ENCODE results near the gene KCNC4. TPM values are rescaled to one million over a fixed set of nuclear protein-coding genes. Genes with fewer than 3 reads are reported as not detected.
A peak's percentile ranks its signal among the peaks of the same experiment; 100 is the strongest.

KCNC4 gene
- total and polyA plus RNA-seq, 2 experiments from 2014 or later: 8.9 to 12.1 TPM

DNA sequence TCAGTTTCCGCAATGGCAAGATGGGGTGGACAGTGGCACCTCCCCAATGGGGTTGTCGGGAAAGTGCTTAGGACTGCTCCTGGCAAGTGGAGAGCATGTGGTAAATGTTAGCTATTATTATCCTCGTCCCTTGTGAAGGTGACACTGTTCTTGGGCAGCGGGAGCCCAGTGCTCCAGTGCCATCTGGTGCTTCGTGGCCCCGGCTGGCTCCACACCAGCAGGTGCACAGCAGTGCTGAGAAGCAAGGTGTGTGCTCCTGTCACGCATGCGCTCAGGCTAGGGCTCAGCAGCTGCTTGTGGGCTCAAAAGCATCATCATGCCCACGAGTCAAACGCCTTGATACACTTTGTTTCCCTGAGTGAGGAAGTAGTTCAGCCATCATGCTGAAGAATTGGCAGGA lies 24.9 kb upstream of the KCNC4 start:
- no peak for DNase-seq
- Histone ChIP-seq H4K20me1 (ENCODE audit: insufficient read depth) (no peaks in the 10 kb centered on the region), H3F3A (ENCODE audit: insufficient read depth) (peaks cover 22% of the 10 kb centered on the region), H3K79me2 (ENCODE audit: insufficient read depth) (no peaks in the 10 kb centered on the region), H3K4me2 (ENCODE audit: unreplicated experiment) (no peak overlapping the region), H3K4me3 (no peak overlapping the region), H3K9me3 (ENCODE audit: low read depth) (no peaks in the 10 kb centered on the region), H2AFZ (no peak overlapping the region), H3K36me3 (ENCODE audit: low read depth) (no peaks in the 10 kb centered on the region), H3K9me2 (ENCODE audit: insufficient read depth) (no peaks in the 10 kb centered on the region), H3K9ac (no peak overlapping the region), H3K27me3 (replicated peaks; ENCODE audit: insufficient read depth) (no peaks in the 10 kb centered on the region), H3K27ac (no peak overlapping the region), H3K4me1 (ENCODE audit: insufficient read depth) (peaks cover 25% of the 10 kb centered on the region)
- WGBS, 2 experiments (ENCODE audit: low coverage in 1 of 2, low lambda C conversion rate in 2 of 2, missing lambda C conversion rate in 2 of 2): 81 to 90% methylated on average over 10 of the region's 10 CpGs
- in situ Hi-C loops (cut with MboI): no loop called here
- TF ChIP-seq EZH2 (IDR thresholded peaks at IDR 0.05; ENCODE audit: insufficient read depth, poor library complexity, severe bottlenecking) (no peak), EZH2phosphoT487 (IDR thresholded peaks at IDR 0.05; ENCODE audit: insufficient read depth, low read depth) (no peak)

DNA sequence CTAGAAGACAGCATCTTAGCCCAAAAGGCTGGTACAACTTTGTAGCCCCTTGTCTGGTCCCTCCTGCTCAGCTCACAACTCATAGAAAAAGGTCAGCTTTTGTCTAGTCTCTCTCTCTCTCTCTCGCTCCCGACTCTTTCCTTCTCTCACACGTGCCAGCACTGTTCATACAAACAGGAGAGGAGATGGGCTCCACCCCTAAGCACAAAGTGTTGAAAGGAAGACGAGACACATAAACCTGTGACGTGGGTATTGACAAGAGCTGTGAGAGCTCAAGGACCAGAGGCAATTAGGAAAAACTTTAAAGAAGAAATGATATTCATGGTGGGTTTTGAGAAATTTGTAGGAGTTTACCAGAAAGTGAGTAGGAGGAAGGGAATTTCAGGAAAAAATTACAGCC lies 23.6 kb upstream of the KCNC4 start:
- Histone ChIP-seq H3K4me2 (ENCODE audit: unreplicated experiment) (no peak overlapping the region), H3K4me1 (ENCODE audit: insufficient read depth) (peaks cover 25% of the 10 kb centered on the region), H2AFZ (0 out of 2 replicates have a peak overlapping the region, but pooled peaks have one; percentile 38), H3K36me3 (ENCODE audit: low read depth) (no peaks in the 10 kb centered on the region), H3K9me2 (ENCODE audit: insufficient read depth) (no peaks in the 10 kb centered on the region), H3K4me3 (no peak overlapping the region), H3K27ac (no peak overlapping the region), H4K20me1 (ENCODE audit: insufficient read depth) (no peaks in the 10 kb centered on the region), H3F3A (ENCODE audit: insufficient read depth) (peaks cover 22% of the 10 kb centered on the region), H3K27me3 (replicated peaks; ENCODE audit: insufficient read depth) (no peaks in the 10 kb centered on the region), H3K9ac (no peak overlapping the region), H3K79me2 (ENCODE audit: insufficient read depth) (no peaks in the 10 kb centered on the region), H3K9me3 (ENCODE audit: low read depth) (no peaks in the 10 kb centered on the region)
- TF ChIP-seq EZH2 (IDR thresholded peaks at IDR 0.05; ENCODE audit: insufficient read depth, poor library complexity, severe bottlenecking) (no peak), EZH2phosphoT487 (IDR thresholded peaks at IDR 0.05; ENCODE audit: insufficient read depth, low read depth) (no peak)
- 27 to 37% methylated on average over 5 of the region's 5 CpGs for WGBS, 2 experiments (ENCODE audit: low coverage in 1 of 2, low lambda C conversion rate in 2 of 2, missing lambda C conversion rate in 2 of 2)
- in situ Hi-C loops (cut with MboI): no loop called here
- no peak for DNase-seq

DNA sequence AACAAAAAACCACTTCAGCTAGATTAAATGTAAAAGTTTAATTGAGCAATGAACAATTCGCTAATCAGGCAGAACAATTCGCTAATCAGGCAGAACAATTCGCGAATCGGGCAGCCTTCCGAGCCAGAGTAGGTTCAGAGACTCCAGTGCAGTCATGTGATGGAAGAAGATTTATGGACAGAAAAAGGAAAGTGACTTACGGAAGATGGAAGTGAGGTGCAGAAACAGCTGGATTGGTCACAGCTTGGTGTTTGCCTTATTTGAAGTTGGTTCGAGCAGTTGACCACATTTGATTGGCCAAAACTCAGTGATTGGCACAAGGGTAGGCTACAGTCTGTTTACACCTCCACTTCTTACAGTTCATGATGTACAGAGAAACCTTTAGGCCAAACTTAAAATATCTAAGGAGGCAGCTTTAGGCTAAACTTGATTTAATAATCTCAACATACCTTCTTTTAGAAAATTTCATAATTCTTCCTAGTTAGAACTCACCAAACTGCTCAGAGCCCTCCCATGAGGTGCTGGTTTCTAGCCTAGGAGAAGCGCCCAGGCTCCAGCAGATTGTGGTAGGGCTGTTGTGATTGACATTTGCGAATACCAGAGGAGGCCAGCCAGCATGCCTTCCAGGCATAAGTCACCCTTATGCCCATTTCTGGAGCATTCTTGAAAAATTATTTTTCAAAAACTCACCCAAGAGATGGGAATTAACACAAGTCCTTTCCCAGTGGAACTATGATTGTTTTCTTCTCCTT lies 22.8 kb upstream of the KCNC4 start:
- no peaks in the 10 kb centered on the region for H3K9me2 ChIP-seq (ENCODE audit: insufficient read depth)

DNA sequence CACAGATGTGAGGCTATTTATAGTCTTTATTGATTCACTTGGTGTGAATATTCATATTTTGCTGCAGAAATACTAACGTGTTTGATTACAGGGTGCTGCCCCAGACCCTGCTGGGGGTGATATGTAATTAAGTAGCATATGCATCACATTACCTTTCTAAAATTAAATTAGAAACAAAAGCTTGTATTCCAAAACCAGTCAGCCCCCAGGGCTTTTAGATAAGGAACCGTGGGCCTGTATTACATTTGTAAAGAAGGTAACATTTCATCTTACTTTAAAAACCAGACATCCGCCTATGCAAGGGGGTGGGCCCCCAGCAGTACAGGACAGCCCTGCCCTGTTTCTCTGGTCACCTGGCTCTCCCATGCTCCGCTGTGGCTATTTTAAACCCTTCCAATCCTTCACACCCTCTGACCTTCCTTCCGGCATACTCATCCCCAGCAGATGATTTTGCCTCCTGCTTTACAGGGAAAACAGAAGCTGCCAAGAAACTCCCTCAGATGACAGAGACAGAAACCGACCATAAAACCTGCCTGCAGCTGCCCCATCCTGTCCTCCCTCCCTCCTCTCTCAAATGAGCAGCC lies 22.0 kb upstream of the KCNC4 start:
- Histone ChIP-seq H4K20me1 (ENCODE audit: insufficient read depth) (no peaks in the 10 kb centered on the region), H3K9me3 (ENCODE audit: low read depth) (no peaks in the 10 kb centered on the region), H3K27me3 (replicated peaks; ENCODE audit: insufficient read depth) (no peaks in the 10 kb centered on the region), H3K79me2 (ENCODE audit: insufficient read depth) (no peaks in the 10 kb centered on the region), H2AFZ (no peak overlapping the region), H3F3A (ENCODE audit: insufficient read depth) (peaks cover 22% of the 10 kb centered on the region), H3K27ac (peak overlapping the region; percentile 55), H3K4me1 (ENCODE audit: insufficient read depth) (peaks cover 25% of the 10 kb centered on the region), H3K36me3 (ENCODE audit: low read depth) (no peaks in the 10 kb centered on the region), H3K9ac (peak overlapping the region; percentile 6; the same call in 1 of the 2 replicates), H3K4me3 (no peak overlapping the region), H3K9me2 (ENCODE audit: insufficient read depth) (no peaks in the 10 kb centered on the region), H3K4me2 (ENCODE audit: unreplicated experiment) (peak overlapping the region; percentile 55)
- DNase-seq: peak; percentile 90
- TF ChIP-seq EZH2phosphoT487 (IDR thresholded peaks at IDR 0.05; ENCODE audit: insufficient read depth, low read depth): no peak
- TF ChIP-seq EZH2 (IDR thresholded peaks at IDR 0.05; ENCODE audit: insufficient read depth, poor library complexity, severe bottlenecking): no peak
- in situ Hi-C loops (cut with MboI): no loop called here
- 12 to 16% methylated on average over 6 of the region's 6 CpGs for WGBS, 2 experiments (ENCODE audit: low coverage in 1 of 2, low lambda C conversion rate in 2 of 2, missing lambda C conversion rate in 2 of 2)

More for the DNA sequence above, 22.8 kb upstream of the KCNC4 start:
- peak overlapping the region; percentile 55 for H3K27ac ChIP-seq
- H2AFZ ChIP-seq: no peak overlapping the region
- 51 to 52% methylated on average over 10 of the region's 10 CpGs for WGBS, 2 experiments (ENCODE audit: low coverage in 1 of 2, low lambda C conversion rate in 2 of 2, missing lambda C conversion rate in 2 of 2)
- H3K4me3 ChIP-seq: no peak overlapping the region
- peak overlapping the region; percentile 55 for H3K4me2 ChIP-seq (ENCODE audit: unreplicated experiment)
- peaks cover 25% of the 10 kb centered on the region for H3K4me1 ChIP-seq (ENCODE audit: insufficient read depth)
- in situ Hi-C loops (cut with MboI): no loop called here
- no peaks in the 10 kb centered on the region for H3K27me3 ChIP-seq (replicated peaks; ENCODE audit: insufficient read depth)
- no peak overlapping the region for H3K9ac ChIP-seq
- no peaks in the 10 kb centered on the region for H3K36me3 ChIP-seq (ENCODE audit: low read depth)
- H3F3A ChIP-seq (ENCODE audit: insufficient read depth): peaks cover 22% of the 10 kb centered on the region
- DNase-seq: peak; percentile 67
- H4K20me1 ChIP-seq (ENCODE audit: insufficient read depth): no peaks in the 10 kb centered on the region
- no peak for TF ChIP-seq EZH2 (IDR thresholded peaks at IDR 0.05; ENCODE audit: insufficient read depth, poor library complexity, severe bottlenecking)
- no peak for TF ChIP-seq EZH2phosphoT487 (IDR thresholded peaks at IDR 0.05; ENCODE audit: insufficient read depth, low read depth)
- no peaks in the 10 kb centered on the region for H3K79me2 ChIP-seq (ENCODE audit: insufficient read depth)
- H3K9me3 ChIP-seq (ENCODE audit: low read depth): no peaks in the 10 kb centered on the region
